ENCODE data around the gene SYTL3. TPM values are rescaled to one million over a fixed set of nuclear protein-coding genes. Genes with fewer than 3 reads are reported as not detected.
A peak's percentile ranks its signal among the peaks of the same experiment; 100 is the strongest.

Gene SYTL3
- total and polyA plus RNA-seq, 7 donors = 1.7 to 17.3 (median 4.1) TPM

DNA sequence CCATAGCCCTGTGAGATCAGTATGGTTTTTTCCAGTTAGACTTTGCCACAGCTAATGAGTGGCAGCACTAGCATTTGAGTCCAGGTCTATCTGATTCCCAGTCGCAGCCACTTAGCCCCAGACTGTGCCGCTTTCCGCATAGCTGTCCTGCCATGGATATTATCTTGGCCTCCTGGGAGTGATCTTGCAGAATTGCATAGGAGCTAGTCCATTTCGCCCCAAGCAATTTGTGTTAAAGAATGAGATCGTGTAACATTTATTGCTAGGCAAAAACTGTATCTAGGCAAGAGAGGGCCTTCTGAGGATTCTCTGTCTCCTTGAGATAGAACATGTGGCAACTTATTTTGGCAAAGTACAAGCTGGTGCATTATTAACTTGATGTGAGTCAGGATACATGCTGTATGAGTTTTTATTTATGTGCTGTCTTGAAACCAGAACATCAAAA lies 95.2 kb downstream of the SYTL3 start:
- DNase-seq (no peak), ATAC-seq (no peak)
- intact Hi-C loops (cut with DNase I) = no loop called here
- WGBS, 3 donors = 68 to 71% (median 68%) methylated on average over 5 of the region's 5 CpGs
- Histone ChIP-seq H3K27ac (no peak overlapping the region), H3K36me3 (ENCODE audit: insufficient read depth in 1 of 2, low read depth in 1 of 2) (peaks cover 3 to 11% of the 10 kb centered on the region in 2 donors), H3K27me3 (ENCODE audit: insufficient read depth in 3 of 3, low read length in 2 of 3) (no peaks in the 10 kb centered on the region), H3K4me1 (no peaks in the 10 kb centered on the region), H3K9me3 (no peaks in the 10 kb centered on the region), H3K4me3 (no peak overlapping the region)
- TF ChIP-seq, protein P1, sequence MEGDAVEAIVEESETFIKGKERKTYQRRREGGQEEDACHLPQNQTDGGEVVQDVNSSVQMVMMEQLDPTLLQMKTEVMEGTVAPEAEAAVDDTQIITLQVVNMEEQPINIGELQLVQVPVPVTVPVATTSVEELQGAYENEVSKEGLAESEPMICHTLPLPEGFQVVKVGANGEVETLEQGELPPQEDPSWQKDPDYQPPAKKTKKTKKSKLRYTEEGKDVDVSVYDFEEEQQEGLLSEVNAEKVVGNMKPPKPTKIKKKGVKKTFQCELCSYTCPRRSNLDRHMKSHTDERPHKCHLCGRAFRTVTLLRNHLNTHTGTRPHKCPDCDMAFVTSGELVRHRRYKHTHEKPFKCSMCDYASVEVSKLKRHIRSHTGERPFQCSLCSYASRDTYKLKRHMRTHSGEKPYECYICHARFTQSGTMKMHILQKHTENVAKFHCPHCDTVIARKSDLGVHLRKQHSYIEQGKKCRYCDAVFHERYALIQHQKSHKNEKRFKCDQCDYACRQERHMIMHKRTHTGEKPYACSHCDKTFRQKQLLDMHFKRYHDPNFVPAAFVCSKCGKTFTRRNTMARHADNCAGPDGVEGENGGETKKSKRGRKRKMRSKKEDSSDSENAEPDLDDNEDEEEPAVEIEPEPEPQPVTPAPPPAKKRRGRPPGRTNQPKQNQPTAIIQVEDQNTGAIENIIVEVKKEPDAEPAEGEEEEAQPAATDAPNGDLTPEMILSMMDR (IDR thresholded peaks at IDR 0.05) = no peak

DNA sequence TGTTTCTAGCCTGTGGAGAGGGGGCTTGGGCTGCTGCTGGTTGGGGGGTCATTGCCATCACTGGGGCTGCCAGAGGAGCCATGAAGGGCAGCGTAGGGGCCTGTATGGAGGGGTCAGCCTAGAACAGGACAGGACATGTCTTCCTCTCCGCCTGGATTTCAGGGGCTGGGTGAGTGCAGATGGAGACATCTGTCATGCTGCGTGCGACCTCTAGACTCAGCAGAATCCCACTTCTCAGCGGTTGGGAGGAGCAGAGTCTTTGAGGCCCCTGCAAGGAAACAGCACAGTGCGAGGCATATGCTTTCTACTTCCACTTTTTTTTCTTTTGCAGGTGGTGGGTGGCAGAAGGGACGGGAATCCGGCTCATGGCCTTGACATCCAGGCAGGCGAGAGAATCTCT lies 101.4 kb downstream of the SYTL3 start:
- peaks cover 0 to 30% of the 10 kb centered on the region in 2 donors for H3K36me3 ChIP-seq (ENCODE audit: insufficient read depth in 1 of 2, low read depth in 1 of 2)
- TF ChIP-seq, protein P1 (IDR thresholded peaks at IDR 0.05) = no peak
- intact Hi-C loops (cut with DNase I) = no loop called here
- H3K27ac ChIP-seq = no peak overlapping the region
- H3K4me3 ChIP-seq = no peak overlapping the region
- DNase-seq (no peak), ATAC-seq (peak in 1 of 4 donors; percentile 19)
- no peaks in the 10 kb centered on the region for H3K4me1 ChIP-seq
- H3K9me3 ChIP-seq = no peaks in the 10 kb centered on the region
- no peaks in the 10 kb centered on the region for H3K27me3 ChIP-seq (ENCODE audit: insufficient read depth in 3 of 3, low read length in 2 of 3)
- 89 to 95% (median 94%) methylated on average over 9 of the region's 9 CpGs for WGBS, 3 donors

DNA sequence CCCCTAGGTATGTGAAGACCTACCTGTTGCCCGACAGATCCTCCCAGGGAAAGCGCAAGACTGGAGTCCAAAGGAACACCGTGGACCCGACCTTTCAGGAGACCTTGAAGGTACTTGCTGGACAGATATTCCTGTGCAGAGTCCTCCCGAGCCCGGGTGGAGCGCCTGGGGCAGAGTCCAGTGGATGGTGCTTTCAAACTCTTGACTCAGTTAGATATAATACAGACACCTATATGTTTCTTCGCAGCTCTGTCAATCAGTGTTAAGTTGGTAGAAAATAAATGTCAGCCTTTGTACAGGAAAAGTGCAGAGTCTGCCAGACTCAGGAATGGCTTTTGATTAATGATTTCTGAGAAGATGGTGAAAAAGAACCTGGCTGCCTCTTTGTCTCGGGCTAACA lies 102.1 kb downstream of the SYTL3 start:
- DNase-seq (no peak), ATAC-seq (no peak)
- WGBS, 3 donors = 77 to 83% (median 81%) methylated on average over 9 of the region's 9 CpGs
- TF ChIP-seq, protein P1 (IDR thresholded peaks at IDR 0.05) = no peak
- no peaks in the 10 kb centered on the region for H3K4me1 ChIP-seq
- intact Hi-C loops (cut with DNase I) = no loop called here
- H3K4me3 ChIP-seq = no peak overlapping the region
- no peaks in the 10 kb centered on the region for H3K27me3 ChIP-seq (ENCODE audit: insufficient read depth in 3 of 3, low read length in 2 of 3)
- no peaks in the 10 kb centered on the region for H3K9me3 ChIP-seq
- peaks cover 0 to 30% of the 10 kb centered on the region in 2 donors for H3K36me3 ChIP-seq (ENCODE audit: insufficient read depth in 1 of 2, low read depth in 1 of 2)
- no peak overlapping the region for H3K27ac ChIP-seq

DNA sequence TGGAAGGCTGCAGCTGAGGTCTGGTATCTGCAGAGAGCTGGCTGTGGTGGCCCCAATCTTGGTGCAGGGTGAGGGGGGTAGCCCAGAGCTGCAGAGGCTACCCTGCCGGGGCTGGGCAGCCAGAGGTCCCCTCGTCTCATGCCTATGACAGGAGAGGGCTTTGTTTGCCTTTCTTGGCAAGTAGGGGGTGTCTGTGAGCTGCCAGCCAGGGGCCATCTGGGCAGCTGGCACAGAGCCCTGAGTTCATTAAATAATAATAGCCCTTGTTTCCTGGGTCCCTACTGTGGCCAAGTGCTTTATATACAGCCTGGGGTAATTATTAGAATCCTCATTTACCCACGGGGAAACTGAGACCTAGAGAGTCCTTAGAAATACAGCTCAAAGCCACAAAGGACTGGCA lies 102.8 kb downstream of the SYTL3 start:
- TF ChIP-seq, protein P1 (IDR thresholded peaks at IDR 0.05) = no peak
- H3K4me3 ChIP-seq = no peak overlapping the region
- H3K9me3 ChIP-seq = no peaks in the 10 kb centered on the region
- 30 to 36% (median 31%) methylated on average over 3 of the region's 3 CpGs for WGBS, 3 donors
- H3K36me3 ChIP-seq (ENCODE audit: insufficient read depth in 1 of 2, low read depth in 1 of 2) = peaks cover 0 to 37% of the 10 kb centered on the region in 2 donors
- DNase-seq (no peak), ATAC-seq (peak in 2 of 4 donors; percentile 43 to 55)
- no peak overlapping the region for H3K27ac ChIP-seq
- no peaks in the 10 kb centered on the region for H3K4me1 ChIP-seq
- intact Hi-C loops (cut with DNase I) = no loop called here
- H3K27me3 ChIP-seq (ENCODE audit: insufficient read depth in 3 of 3, low read length in 2 of 3) = no peaks in the 10 kb centered on the region

DNA sequence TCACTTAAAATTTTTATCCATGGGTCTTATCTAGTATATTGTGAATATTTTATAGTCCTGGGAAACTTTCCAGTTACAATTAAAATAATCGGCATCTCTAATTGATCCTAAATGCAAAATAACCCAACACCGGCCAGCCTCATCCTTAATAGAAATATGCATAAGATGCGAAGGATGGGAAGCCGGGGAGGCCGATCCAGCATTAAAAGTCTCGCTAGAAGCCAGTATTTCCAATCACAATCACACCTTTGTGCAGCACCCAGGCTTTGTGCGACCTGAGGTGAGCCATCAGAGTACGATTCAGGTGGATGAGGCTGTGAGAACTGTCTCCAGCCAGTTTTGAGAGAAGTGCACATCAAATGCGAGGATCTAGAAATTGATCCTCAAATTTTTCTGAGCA lies 104.0 kb downstream of the SYTL3 start:
- Histone ChIP-seq H3K9me3 (no peaks in the 10 kb centered on the region), H3K27me3 (ENCODE audit: insufficient read depth in 3 of 3, low read length in 2 of 3) (no peaks in the 10 kb centered on the region), H3K4me3 (no peak overlapping the region), H3K4me1 (no peaks in the 10 kb centered on the region), H3K27ac (no peak overlapping the region), H3K36me3 (ENCODE audit: insufficient read depth in 1 of 2, low read depth in 1 of 2) (peaks cover 0 to 38% of the 10 kb centered on the region in 2 donors)
- WGBS, 3 donors = 87 to 93% (median 92%) methylated on average over 9 of the region's 9 CpGs
- no peak for DNase-seq
- ATAC-seq = no peak
- intact Hi-C loops (cut with DNase I) = no loop called here
- TF ChIP-seq, protein P1 (IDR thresholded peaks at IDR 0.05) = no peak

Measured in psoas muscle (tissue), 8 donors.